HG03460 (cell line): Measurements from ENCODE around the gene MIEN1.
"Not testable (repeated sequence)": the region's sequence is repeated elsewhere in the genome, so short reads cannot be mapped to it uniquely, and the experiment has no call there.

Experiments used
- ATAC-seq: cut with Tn5 transposase; IDR thresholded peaks from one replicate; pipeline ENCODE4 v1.9.1; 2021; ENCODE audit not compliant: unreplicated experiment

Gene MIEN1, protein sequence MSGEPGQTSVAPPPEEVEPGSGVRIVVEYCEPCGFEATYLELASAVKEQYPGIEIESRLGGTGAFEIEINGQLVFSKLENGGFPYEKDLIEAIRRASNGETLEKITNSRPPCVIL

DNA sequence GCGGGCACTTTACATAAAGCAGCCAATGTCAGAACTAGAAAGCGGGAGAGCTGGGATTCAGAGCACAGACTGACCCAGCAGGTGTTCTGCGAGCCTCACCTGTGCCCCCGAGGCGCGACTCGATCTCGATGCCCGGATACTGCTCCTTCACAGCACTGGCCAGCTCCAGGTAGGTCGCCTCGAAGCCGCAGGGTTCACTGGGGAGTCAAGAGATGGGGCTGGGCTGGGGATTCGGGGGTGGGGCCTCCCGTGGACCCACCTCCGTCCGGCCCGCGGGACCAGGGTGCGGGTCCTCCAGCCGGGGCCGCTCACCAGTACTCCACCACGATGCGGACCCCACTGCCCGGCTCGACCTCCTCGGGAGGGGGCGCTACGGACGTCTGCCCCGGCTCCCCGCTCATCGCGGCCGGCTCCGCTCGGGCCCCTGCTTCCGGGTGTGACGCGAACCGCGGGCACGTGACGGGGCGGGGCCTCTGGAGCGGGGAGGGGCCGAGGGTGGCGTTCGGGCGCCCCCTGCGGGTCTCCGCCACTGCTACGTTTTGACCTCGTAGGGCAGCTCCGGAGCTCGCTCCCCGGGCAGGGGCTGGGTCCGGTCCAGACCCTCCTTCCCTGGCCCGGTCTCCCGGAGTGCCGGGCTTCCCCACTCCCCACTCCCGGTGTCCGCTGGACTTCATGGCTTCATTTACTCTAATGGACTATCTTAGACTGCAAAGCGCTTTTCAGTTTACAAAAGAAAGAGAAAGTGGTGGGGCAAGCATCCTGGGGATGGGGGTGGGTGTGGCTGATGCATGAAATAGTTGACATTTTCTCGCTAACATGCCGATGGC is at the start of gene MIEN1:
TSS of gene MIEN1 (minus strand) at position 438 of the 827 bp plus-strand sequence. CDS start at position 401, 37 bp downstream.
- ATAC-seq, result peak; percentile 79

DNA sequence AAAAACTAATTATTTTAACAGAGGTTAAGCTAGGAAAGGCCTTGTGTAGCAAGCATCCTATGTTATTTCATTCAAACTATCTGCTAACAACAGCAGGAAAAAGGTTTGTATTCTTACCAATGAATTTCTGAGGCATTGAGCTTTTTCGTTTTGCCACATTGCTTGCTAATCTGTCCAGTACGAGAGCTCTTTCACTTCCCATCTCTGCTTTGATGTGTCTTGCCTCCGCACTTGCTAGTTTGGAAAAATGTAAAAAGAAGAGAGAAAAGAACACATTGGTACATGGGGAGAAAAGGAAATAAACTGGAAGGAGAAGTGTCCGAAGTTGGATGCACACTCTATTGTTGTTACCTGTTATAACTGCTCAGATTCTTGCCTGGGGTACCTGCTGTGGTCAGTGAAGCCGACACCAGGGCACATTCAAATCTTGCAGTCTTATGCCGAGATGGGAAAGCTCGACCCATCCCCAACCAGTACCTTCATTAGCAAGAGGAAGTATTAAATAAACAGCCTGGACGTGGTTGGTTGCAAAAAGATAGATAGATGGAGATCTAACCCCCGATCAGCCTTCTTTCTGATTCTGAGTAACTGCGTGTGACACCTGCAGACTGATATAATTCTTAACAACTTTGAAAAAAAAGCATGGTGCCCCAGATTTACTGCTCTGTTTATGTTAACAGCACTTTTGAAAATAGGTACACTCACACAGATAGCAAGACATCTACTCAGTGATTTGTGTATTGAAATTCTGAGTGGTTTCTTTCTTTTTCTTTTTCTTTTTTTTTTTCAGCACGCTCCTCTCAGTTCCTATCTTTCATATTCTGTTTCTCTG is 47.4 kb upstream of the MIEN1 start:
- peak; percentile 43 for ATAC-seq

DNA sequence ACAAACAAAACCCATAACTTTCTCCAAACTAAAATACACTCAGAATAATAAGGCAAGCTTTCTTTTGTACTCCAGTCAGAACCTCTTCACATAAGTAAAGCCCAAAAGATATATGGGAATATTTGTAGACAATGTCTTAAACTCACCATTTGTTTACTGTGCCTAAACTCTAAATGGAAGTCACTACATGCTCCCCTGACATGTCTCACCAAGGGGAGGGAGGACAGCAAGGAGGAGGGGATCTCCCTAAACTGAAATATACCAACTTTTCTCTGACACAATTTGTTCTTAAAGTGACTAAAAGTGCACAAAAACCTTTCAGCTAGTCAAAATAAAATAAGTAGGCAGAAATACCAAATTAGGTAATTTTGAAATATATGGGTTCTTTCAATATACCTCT is 45.9 kb upstream of the MIEN1 start:
- ATAC-seq, result no peak

DNA sequence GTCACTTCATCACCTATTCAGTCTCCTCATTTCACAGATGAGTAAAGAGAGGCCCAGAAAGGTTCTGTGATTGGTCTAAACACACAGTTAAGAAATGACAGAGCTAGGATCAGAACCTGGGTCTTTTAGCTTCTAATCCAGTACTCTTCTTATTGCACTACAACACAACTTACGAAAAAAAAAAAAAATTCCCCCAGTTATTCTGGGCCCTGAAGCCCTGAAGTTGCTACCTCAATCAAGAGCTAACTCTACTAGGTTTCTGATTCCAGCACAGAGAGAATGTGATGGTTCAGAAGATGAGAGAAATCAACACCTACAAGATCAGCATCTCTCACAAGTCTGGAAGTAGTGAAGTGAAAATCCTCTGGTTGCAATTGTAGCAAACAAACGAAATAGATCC is 44.7 kb upstream of the MIEN1 start:
- ATAC-seq, result no peak

DNA sequence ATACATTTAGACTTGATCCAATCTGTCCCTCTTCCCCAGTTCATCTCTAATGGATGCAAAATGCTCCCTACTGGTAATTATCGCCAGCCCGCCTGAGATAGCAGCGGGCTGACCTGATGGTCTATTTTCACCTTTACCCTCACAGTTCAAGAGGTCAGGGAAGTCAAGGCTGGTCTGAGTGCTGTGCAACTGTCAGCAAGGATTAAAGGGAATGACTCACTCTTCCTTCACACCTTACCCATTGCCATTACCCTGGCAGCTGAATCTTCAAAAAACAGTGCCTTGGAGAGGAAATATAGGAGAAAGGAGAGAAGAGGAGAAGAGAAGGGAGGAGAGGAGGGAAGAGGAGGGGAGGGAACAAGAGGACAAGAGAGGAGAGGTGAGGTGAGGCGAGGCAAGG is 43.7 kb upstream of the MIEN1 start:
- no peak for ATAC-seq

DNA sequence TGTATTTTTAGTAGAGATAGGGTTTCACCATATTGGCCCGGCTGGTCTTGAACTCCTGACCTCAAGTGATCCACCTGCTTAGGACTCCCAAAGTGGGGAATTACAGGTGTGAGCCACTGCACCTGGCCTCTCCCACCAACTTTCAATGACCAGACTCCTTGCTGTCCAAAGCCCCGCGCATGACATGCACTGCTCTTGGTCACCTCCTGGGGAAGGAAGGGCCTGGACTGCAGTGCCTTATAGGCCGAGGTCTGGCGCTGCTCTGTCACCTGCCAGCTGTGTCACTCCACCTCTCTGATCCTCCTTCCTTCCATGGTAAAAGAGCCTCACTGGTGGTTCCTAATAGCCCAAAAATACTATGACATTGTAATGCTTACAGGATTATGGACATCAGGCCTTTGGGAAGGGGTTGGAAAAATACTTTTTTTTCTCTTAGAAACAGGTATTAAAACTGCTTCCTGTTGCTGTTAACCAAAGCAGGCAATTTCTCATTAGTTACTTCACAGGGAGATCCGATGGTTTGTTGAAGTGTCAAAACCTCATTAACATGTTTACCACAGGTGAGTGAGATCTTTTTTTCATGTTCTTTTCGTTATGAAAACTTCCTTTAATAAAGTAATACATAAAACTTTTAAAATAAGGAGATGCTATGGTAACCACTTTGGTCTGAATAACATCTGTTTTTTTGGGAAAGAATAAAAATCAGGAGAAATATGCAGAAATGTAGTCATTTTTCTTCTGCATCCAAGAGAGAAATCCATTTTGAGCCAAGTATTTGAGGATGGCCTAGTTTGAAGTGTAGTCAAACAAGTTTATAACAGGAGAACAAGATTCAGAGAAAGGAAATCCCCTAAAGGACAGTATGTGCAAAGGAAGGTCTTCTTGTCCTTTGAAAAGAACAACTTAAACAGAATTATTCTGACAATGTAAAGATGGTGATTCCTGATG is 42.9 kb upstream of the MIEN1 start:
- ATAC-seq, result no peak

DNA sequence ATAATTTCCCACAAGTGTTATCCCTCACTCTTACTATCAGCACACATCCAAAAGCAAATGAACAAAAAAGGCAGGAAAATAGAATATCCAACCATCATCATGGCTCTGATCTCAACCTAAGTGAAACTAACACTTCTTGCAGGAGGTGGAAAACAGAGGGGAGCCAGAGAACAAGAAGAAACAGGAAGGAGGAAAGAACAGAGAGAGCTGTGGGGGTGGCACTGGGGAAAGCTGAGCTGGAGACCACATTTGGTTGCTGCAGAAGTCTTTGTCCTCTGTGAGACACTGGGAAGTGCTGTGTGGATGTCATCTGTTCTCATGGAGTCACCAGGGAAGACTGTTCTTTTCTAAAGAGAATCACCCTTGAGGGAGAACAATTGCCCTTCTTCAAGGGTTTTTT is 42.1 kb upstream of the MIEN1 start:
- ATAC-seq, result no peak

DNA sequence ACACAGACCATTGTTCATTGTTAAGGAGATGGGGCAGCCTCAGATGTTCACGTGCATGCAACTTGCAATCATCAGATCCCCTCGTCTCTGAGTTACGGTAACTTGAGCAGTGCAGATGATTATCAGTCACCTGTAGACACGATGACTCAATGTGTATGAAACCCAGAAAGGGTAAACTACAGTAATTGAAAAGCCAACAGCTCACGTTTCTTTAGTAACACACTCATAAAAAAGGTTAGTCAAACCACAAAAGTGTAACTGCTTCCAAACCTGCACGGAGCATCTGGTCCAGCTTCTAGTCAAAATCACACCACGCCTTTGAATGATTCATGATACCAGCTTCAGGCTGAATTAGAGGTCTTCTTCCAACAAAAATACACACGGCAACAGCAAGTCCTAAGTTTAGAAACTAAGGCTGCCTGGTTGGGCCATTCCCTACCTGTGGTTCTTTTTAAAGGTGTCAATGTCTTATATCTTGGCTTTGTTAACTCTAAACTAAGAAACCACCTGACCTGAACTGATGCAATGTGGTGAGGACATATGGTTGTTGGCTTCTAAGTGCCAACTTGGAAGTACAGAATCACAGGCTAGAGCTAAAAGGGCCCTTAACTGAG is 39.7 kb upstream of the MIEN1 start:
- peak; percentile 50 for ATAC-seq

DNA sequence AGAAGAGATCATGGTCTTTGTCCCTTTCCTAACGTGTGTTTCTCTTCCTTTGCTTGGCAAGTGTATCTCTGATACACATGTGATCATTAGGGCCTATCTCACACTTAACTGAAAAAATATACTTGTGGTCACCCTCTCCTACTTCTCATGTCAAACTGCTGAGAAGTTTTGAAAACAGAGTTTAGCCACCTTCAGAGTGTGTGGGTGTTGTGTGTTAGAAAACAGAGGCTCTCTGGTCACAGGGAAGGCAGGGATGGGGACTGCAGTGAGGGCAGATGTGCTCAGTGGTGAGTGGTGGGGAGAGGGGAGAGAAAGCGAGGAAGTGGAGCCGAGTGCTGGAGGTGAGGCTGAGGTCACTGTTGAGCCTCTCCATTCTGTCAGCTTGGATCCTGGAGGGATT is 36.8 kb upstream of the MIEN1 start:
- ATAC-seq, result no peak

DNA sequence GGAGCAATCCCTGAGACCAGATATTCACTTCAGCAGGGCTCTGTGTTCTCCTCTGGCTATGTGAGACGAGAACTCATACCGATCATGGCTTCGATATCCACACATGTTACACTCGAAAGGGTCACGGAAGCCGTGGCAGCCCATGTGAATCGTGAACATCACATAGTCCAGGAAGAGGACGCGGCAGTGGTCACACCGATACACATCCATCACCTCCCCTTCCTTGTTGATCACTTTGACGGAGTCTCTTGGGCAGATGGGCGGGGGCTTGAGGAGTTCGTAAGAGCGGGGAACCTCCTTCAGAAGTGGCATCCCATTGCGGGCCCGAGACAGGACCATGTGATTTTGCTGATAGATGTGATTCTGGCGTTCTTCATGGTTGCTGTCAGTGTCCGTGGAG is 35.4 kb upstream of the MIEN1 start:
- no peak for ATAC-seq

DNA sequence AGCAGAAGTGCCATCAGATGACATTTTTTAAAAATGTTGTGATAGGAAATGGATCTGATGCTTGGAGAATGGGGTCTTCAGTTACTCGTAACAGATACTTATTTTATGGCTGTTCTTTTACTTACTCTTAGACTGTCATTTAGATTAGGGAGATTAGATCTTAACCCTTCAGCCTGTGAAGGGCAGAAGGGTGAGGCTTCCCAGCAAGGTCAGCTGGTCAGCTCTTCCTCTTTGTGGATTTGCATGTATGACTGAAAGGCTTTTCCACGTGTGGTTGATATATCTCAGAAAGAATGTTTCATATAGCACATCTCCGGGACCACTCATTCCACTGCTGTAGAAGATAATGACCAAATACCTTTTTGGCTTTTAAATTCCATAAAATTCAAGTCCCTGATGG is 34.8 kb upstream of the MIEN1 start:
- no peak for ATAC-seq

DNA sequence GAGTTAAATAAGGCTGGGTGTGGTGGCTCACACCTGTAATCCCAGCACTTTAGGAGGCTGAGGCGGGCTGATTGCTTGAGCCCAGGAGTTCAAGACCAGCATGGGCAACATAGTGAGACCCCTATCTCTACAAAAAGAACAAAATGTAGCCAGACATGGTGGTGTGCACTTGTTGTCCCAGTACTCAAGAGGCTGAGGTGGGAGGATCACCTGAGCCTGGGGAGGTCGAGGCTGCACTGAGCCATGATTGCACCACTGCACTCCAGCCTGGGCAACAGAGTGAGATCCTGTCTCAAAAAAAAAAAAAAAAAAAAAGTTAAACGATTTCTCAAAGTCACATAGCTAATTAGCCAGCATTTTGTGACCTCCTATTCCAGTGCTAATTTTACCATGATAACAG is 33.8 kb upstream of the MIEN1 start:
- not testable (repeated sequence) for ATAC-seq

DNA sequence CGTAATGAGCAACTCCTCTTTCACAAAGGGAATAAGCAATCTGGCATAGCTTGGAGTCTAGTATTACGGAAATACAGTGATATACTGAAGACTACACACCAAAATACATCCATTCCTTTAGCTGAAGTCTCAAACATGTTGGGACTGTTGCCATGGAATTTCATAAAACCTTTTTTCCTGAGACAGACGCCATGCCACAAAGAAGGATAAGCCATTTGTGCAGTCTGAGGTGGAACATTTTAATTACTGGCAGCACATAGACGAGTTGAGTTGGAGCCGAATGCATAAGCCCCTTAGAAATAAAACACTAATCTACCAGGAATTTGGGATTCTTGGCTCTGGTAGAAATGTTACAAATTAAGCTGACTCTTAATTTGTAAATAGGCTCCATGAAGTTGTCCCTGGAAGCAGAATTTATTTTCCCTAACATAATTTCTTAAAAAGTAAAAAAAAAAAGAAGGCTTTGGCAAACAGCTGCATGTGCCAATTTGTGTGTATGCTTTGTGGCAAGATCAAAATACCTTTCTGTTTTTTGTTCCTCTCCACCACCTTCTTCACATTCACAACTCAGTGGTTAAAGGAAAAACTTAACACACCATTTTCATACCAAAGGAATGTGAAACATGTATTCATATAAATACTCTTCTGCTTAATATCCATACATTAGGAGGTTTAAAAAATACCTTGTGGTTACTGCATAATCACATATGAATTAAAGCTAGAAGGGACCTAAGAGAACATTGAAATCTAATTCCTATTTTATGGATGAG is 32.9 kb upstream of the MIEN1 start:
- no peak for ATAC-seq

DNA sequence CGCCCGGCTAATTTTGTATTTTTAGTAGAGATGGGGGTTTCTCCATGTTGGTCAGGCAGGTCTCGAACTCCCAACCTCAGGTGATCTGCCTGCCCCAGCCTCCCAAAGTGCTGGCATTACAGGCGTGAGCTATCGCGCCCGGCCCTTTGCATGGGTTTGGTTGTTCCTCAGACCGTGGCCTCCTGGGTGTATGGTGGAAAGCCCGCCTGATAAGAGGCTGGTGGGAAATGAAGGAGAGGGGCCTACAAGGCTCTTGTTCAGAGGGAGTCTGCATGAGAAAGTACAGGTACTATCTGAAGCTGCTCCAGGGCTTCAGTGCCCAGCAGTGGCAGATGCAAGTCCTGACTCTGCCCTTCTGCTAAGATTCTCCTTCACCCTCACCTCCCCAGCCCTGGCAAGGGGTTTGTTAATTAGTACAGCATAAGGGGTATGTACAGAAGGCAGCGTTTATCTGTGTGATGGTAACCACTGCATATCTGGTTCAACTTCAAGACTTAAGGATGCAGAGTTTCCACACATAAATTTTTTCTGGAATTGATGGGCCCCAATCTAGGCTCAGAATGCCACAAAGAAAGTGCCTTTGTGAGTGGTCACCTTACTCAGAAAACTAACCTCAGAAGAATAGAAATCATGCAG is 31.6 kb upstream of the MIEN1 start:
- ATAC-seq, result no peak

DNA sequence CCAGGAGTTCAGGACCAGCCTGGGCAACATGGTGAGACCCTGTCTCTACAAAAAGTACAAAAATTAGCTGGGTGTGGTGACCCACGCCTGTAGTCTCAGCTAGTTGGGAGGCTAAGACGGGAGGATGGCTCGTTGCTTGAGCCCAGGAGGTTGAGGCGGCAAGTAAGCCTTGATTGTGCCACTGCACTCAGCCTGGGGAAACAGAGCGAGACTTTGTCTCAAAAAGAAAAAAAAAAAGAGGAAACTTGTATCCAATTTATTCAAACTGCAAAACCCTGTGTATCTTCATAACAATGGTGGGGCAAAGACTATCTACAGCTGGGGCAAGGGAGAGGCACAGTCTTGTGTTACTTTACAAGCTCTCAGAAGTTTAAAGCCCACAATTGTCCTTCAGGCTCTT is 28.9 kb upstream of the MIEN1 start:
- no peak for ATAC-seq

DNA sequence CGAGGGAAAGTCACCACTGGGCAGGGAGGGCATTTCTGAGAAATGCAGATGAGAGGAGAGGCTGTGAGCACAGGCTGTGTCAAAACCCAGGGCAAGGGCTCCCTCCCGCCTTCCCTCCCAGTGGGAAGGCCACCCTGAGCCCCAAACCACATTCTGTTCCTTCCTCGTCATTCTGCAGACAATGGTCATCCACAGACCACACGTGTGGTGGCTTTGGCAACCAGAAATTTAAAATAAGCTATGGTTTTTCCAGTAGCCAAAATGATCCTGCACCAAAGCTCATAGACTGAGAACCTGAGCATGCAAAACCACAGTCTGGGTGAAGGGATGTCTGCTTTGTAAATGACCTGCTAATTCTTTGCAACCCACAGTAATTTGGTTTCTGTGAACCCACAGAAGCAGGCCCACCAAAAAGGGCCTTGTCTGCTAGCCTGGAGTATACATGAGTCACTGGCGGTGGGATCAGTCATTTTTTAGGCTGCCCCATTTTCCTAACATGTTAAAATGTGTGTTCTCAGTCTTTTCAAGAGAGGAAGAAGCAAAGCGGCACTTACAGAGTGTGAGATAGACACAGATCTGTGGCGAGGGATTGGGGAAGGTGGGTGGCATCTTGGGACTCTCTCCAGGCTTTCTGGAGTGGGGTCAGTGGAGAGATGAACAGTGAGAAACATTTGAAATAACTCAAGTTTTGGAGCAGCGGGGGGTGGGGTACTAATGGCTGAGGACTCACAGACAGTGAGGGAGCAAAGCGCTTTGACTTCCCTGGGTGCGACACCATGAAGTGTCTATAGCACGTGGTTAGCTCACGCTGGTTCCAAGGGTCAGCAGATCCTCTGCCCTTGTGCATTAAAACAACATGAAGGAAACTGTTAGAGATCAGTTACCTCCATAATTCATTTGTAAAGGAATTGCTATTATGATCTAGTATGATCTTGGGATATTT is 27.9 kb upstream of the MIEN1 start:
- no peak for ATAC-seq

DNA sequence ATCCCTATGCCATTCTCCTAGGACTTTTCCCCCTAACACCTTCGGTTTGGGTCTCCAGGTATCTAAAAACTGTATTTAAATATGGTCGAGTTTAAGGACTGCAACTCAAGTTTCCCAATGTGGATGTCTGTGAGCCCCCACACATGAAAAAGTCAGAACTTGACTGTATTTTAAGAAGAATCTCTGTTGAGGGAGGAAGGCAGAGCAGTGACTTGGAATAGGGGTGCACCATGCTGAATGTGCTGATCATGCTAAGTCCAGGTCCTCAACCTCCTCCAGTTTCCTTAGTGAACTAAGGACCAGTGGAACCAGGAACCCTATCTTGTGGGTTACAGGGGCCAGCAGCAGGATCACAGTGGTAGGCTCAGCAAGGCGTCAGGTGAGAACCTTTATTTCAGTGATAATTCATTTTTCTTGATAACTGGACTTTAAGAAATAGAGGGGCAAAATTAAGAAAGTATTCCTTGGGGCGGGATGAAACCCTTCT is 26.9 kb upstream of the MIEN1 start:
- ATAC-seq, result no peak
